Body of pancreas (tissue), 4 donors: Measurements from ENCODE around the gene PKNOX1.
"Not testable (repeated sequence)": the region's sequence is repeated elsewhere in the genome, so short reads cannot be mapped to it uniquely, and the experiment has no call there.

ENCODE experiments used
- CTCF ChIP-seq, 7 experiments: fragments of 450-650 bp in 4 of 7; fragments of 200-600 bp in 3 of 7; sonication (generic) in 3 of 7; IDR thresholded peaks; one replicate each; pipeline ENCODE4 v1.5.1; 2016 to 2019; ENCODE audit warnings: antibody characterized with exemption in 7 of 7
- POLR2A ChIP-seq, 3 donors: fragments of 450-650 bp; IDR thresholded peaks; one replicate each; pipeline ENCODE4 v1.6.1; 2016; ENCODE audit warnings: antibody characterized with exemption in 3 of 3, mild to moderate bottlenecking in 2 of 3

GRCh38 chr21:43076023-43076637 is 101.8 kb downstream of the PKNOX1 start:
- TF ChIP-seq POLR2A, CTCF (IDR thresholded peaks at IDR 0.05): not testable (repeated sequence)
